HEK293 (cell line): Measurements from ENCODE around the gene GARIN5A.

Experiments
- BCL11A ChIP-seq: fragments of 450-650 bp; formaldehyde crosslinking; IDR thresholded peaks from 2 replicates; pipeline ENCODE4 v1.5.1; 2016; ENCODE audit warnings: low read depth, missing biosample characterization, missing genetic modification characterization
- CTCF ChIP-seq: fragments of 450-650 bp; formaldehyde crosslinking; IDR thresholded peaks from 2 replicates; pipeline ENCODE4 v1.5.1; 2016; ENCODE audit warnings: missing biosample characterization, missing genetic modification characterization
- KLF9 ChIP-seq: fragments of 450-650 bp; formaldehyde crosslinking; IDR thresholded peaks from 2 replicates; pipeline ENCODE4 v1.5.1; 2016; ENCODE audit warnings: missing biosample characterization, missing genetic modification characterization, low read depth
- SCRT2 ChIP-seq: fragments of 450-650 bp; formaldehyde crosslinking; IDR thresholded peaks from 2 replicates; pipeline ENCODE4 v1.5.1; 2016; ENCODE audit warnings: missing biosample characterization, missing genetic modification characterization
- SETDB1 ChIP-seq: IDR thresholded peaks from one replicate; pipeline ENCODE4 v1.6.1; 2017; ENCODE audit warnings: mild to moderate bottlenecking, low read length, moderate library complexity, mixed read lengths; ENCODE audit not compliant: insufficient read length
- ZFP69B ChIP-seq: fragments of 450-650 bp; formaldehyde crosslinking; IDR thresholded peaks from 2 replicates; pipeline ENCODE4 v1.5.1; 2016; ENCODE audit warnings: missing biosample characterization, missing genetic modification characterization
- ZNF423 ChIP-seq: fragments of 450-650 bp; formaldehyde crosslinking; IDR thresholded peaks from 2 replicates; pipeline ENCODE4 v1.5.1; 2016; ENCODE audit warnings: missing biosample characterization, missing genetic modification characterization
- ZNF48 ChIP-seq: fragments of 450-650 bp; formaldehyde crosslinking; IDR thresholded peaks from 2 replicates; pipeline ENCODE4 v1.5.1; 2016; ENCODE audit warnings: missing biosample characterization, missing genetic modification characterization
- ZNF768 ChIP-seq: fragments of 450-650 bp; formaldehyde crosslinking; IDR thresholded peaks from 2 replicates; pipeline ENCODE4 v1.5.1; 2018; ENCODE audit warnings: missing biosample characterization, mild to moderate bottlenecking, missing genetic modification characterization
- ZNF785 ChIP-seq: fragments of 450-650 bp; formaldehyde crosslinking; IDR thresholded peaks from 2 replicates; pipeline ENCODE4 v1.5.1; 2016; ENCODE audit warnings: missing biosample characterization, missing genetic modification characterization

DNA sequence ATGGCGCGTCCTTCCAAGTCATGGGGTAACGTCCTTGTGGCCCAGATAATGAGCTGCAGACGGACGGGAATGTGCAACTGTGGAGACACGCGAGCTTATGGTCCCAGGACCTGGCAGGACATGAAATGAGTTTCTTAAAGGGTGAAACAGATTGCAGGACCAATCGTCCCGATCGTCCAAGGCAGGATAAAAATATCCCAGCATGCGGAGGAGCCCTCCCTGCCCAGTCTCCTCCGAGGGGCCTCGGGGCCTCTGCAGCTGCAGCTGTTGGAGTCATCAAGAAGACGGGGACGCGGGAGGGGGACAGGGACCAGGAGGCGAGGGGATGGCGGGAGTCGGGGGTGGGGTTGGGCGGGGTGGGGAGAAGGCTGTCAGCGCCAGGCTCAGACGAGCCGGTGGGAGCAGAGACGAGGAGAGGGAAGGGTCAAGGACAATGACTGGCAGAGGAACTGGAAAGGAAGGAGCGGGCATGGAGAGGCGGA is 14.4 kb upstream of the GARIN5A start:
- no peak for TF ChIP-seq ZNF48
- TF ChIP-seq ZNF423 (tag by site-specific recombination), result no peak
- no peak for TF ChIP-seq BCL11A
- TF ChIP-seq KLF9 (tag by site-specific recombination), result no peak
- no peak for TF ChIP-seq ZNF785 (tag by site-specific recombination)
- no peak for TF ChIP-seq CTCF
- no peak for TF ChIP-seq SCRT2 (tag by site-specific recombination)
- no peak for TF ChIP-seq ZNF768 (tag by site-specific recombination)
- no peak for TF ChIP-seq ZFP69B
- TF ChIP-seq SETDB1, result no peak
